ENCODE results near the gene GPR42.
A peak's percentile ranks its signal among the peaks of the same experiment; 100 is the strongest.

GPR42 gene

GRCh38 chr19:35417713-35418534 is 47.1 kb downstream of the GPR42 start:
- Histone ChIP-seq H3K27me3 (ENCODE audit: control insufficient read depth in 1 of 2, insufficient read depth in 2 of 2, low read length in 2 of 2) (no peaks in the 10 kb centered on the region), H3K36me3 (ENCODE audit: control insufficient read depth in 1 of 2, insufficient read depth in 2 of 2, low read length in 2 of 2) (no peaks in the 10 kb centered on the region), H3K4me3 (ENCODE audit: low read depth in 1 of 2, low read length in 2 of 2) (no peak overlapping the region), H3K9ac (ENCODE audit: low read depth in 1 of 2, low read length in 2 of 2) (no peak overlapping the region), H3K4me1 (ENCODE audit: control insufficient read depth in 1 of 2, insufficient read depth in 2 of 2, low read length in 2 of 2) (peaks cover 18 to 30% of the 10 kb centered on the region in 2 donors), H3K27ac (ENCODE audit: low read depth, low read length) (no peak overlapping the region), H3K9me3 (ENCODE audit: control insufficient read depth in 1 of 2, low read length in 2 of 2) (no peaks in the 10 kb centered on the region)

DNA sequence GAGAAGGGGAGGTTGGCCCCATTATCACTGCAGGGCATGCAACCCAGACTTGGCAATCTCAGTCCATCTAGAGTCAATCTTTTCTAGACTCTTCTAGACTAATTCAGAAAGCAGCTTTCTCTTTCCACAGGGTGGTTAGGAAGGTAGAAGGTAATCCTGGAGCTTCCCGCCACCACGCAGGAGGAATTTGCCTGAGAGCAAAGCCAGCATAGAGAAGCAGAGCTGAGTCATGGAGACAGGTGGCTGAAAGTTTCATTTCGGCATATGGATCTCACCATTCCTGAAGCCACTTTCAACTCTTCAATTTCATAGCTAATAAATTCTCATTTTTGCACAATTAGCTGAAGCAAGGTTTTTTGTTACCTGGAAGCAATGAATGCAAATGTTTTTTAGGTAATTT is 48.2 kb downstream of the GPR42 start:
- no peaks in the 10 kb centered on the region for H3K36me3 ChIP-seq (ENCODE audit: control insufficient read depth in 1 of 2, insufficient read depth in 2 of 2, low read length in 2 of 2)
- peaks cover 18 to 30% of the 10 kb centered on the region in 2 donors for H3K4me1 ChIP-seq (ENCODE audit: control insufficient read depth in 1 of 2, insufficient read depth in 2 of 2, low read length in 2 of 2)
- H3K9ac ChIP-seq (ENCODE audit: low read depth in 1 of 2, low read length in 2 of 2): no peak overlapping the region
- H3K27me3 ChIP-seq (ENCODE audit: control insufficient read depth in 1 of 2, insufficient read depth in 2 of 2, low read length in 2 of 2): no peaks in the 10 kb centered on the region
- no peak overlapping the region for H3K27ac ChIP-seq (ENCODE audit: low read depth, low read length)
- H3K9me3 ChIP-seq (ENCODE audit: control insufficient read depth in 1 of 2, low read length in 2 of 2): no peaks in the 10 kb centered on the region
- H3K4me3 ChIP-seq (ENCODE audit: low read depth in 1 of 2, low read length in 2 of 2): no peak overlapping the region

DNA sequence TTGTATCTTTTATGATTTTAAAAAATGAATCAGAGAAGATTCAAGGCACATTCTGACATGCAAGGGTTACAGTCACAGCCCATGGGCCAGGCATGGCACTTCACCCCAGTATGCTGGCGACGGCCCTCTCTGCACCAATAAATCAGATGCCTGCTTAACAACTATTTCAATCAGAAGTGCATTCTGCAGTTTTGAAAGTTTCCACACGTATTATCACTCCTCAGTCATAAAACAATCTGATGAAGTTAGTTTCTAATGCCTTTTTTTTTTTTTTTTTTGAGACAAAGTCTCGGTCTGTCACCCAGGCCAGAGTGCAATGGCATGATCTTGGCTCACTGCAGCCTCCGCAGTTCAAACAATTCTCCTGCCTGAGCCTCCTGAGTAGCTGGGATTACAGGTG is 48.9 kb downstream of the GPR42 start:
- Histone ChIP-seq H3K9ac (ENCODE audit: low read depth in 1 of 2, low read length in 2 of 2) (peak overlapping the region in 1 of 2 donors; percentile 11), H3K9me3 (ENCODE audit: control insufficient read depth in 1 of 2, low read length in 2 of 2) (no peaks in the 10 kb centered on the region), H3K27me3 (ENCODE audit: control insufficient read depth in 1 of 2, insufficient read depth in 2 of 2, low read length in 2 of 2) (no peaks in the 10 kb centered on the region), H3K27ac (ENCODE audit: low read depth, low read length) (no peak overlapping the region), H3K4me3 (ENCODE audit: low read depth in 1 of 2, low read length in 2 of 2) (no peak overlapping the region), H3K4me1 (ENCODE audit: control insufficient read depth in 1 of 2, insufficient read depth in 2 of 2, low read length in 2 of 2) (peaks cover 18 to 30% of the 10 kb centered on the region in 2 donors), H3K36me3 (ENCODE audit: control insufficient read depth in 1 of 2, insufficient read depth in 2 of 2, low read length in 2 of 2) (no peaks in the 10 kb centered on the region)

DNA sequence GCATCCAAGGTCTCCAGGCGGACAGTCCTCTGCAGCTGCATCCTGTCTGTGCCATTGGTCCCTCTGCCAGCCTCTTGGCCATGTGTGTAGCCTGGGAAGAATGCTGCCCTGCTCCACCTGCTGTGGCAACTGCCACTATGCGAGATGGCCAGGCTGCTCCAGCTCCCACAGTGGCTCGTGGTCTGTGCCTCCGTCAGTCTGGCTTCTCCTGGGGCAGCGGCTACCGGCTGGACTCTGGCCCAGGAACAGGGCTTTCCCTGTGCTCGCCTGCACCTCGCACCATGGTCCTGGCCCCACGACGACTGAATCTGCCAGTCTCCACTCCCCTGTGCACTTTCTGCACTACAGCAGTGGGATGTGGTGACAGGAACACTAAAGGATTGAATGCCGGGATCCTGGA is 50.5 kb downstream of the GPR42 start:
- H3K4me3 ChIP-seq (ENCODE audit: low read depth in 1 of 2, low read length in 2 of 2): no peak overlapping the region
- H3K27me3 ChIP-seq (ENCODE audit: control insufficient read depth in 1 of 2, insufficient read depth in 2 of 2, low read length in 2 of 2): no peaks in the 10 kb centered on the region
- no peaks in the 10 kb centered on the region for H3K9me3 ChIP-seq (ENCODE audit: control insufficient read depth in 1 of 2, low read length in 2 of 2)
- no peak overlapping the region for H3K9ac ChIP-seq (ENCODE audit: low read depth in 1 of 2, low read length in 2 of 2)
- H3K4me1 ChIP-seq (ENCODE audit: control insufficient read depth in 1 of 2, insufficient read depth in 2 of 2, low read length in 2 of 2): peaks cover 18 to 30% of the 10 kb centered on the region in 2 donors
- H3K27ac ChIP-seq (ENCODE audit: low read depth, low read length): no peak overlapping the region
- H3K36me3 ChIP-seq (ENCODE audit: control insufficient read depth in 1 of 2, insufficient read depth in 2 of 2, low read length in 2 of 2): no peaks in the 10 kb centered on the region
